ENCODE data around the gene PPARA. TPM values are rescaled to one million over a fixed set of nuclear protein-coding genes. Genes with fewer than 3 reads are reported as not detected.

Gene PPARA
- total and polyA plus RNA-seq, 2 experiments from 2014 or later: 4.7 to 12.6 TPM

DNA sequence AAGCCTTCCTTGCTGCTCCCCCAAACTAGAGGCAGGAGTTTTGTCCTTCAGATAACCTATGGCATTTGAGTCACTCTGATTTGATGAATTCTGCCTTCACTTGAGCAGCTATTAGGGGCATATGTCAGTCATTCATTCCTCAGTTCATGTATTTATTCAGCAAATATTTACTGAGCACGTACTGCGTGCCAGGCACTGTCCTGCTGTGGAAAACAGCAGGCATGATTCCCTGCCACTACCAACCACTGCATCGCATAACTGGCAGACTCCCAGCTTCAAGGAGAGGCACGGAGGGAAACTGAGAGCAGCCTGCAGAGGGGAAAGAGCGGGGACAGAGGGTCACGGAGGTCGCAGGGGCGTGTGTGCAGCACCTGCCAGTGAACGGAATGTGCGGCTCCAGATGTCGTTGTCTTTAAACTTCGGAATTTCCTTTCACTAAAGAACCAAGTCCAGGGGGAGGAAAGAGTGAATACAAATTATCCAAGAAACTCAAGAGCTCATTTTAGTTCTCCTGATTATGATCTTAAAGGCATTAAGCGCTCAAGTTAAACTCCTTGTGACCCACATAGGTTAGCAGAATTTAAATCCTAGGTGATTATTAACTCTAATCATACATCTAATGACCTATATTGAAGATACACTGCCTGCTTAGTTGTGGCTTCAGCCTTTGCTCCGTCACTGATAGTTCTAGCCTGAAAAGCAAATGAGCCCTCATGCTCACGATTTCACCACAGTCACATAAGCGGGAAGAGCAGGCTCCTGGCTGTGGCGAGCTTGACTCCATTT lies 12.6 kb downstream of the PPARA start (continued):
- no peak for TF ChIP-seq ZNF331 (CRISPR knock-in tag; IDR thresholded peaks at IDR 0.05; ENCODE audit: low read depth)
- TF ChIP-seq, protein P1, sequence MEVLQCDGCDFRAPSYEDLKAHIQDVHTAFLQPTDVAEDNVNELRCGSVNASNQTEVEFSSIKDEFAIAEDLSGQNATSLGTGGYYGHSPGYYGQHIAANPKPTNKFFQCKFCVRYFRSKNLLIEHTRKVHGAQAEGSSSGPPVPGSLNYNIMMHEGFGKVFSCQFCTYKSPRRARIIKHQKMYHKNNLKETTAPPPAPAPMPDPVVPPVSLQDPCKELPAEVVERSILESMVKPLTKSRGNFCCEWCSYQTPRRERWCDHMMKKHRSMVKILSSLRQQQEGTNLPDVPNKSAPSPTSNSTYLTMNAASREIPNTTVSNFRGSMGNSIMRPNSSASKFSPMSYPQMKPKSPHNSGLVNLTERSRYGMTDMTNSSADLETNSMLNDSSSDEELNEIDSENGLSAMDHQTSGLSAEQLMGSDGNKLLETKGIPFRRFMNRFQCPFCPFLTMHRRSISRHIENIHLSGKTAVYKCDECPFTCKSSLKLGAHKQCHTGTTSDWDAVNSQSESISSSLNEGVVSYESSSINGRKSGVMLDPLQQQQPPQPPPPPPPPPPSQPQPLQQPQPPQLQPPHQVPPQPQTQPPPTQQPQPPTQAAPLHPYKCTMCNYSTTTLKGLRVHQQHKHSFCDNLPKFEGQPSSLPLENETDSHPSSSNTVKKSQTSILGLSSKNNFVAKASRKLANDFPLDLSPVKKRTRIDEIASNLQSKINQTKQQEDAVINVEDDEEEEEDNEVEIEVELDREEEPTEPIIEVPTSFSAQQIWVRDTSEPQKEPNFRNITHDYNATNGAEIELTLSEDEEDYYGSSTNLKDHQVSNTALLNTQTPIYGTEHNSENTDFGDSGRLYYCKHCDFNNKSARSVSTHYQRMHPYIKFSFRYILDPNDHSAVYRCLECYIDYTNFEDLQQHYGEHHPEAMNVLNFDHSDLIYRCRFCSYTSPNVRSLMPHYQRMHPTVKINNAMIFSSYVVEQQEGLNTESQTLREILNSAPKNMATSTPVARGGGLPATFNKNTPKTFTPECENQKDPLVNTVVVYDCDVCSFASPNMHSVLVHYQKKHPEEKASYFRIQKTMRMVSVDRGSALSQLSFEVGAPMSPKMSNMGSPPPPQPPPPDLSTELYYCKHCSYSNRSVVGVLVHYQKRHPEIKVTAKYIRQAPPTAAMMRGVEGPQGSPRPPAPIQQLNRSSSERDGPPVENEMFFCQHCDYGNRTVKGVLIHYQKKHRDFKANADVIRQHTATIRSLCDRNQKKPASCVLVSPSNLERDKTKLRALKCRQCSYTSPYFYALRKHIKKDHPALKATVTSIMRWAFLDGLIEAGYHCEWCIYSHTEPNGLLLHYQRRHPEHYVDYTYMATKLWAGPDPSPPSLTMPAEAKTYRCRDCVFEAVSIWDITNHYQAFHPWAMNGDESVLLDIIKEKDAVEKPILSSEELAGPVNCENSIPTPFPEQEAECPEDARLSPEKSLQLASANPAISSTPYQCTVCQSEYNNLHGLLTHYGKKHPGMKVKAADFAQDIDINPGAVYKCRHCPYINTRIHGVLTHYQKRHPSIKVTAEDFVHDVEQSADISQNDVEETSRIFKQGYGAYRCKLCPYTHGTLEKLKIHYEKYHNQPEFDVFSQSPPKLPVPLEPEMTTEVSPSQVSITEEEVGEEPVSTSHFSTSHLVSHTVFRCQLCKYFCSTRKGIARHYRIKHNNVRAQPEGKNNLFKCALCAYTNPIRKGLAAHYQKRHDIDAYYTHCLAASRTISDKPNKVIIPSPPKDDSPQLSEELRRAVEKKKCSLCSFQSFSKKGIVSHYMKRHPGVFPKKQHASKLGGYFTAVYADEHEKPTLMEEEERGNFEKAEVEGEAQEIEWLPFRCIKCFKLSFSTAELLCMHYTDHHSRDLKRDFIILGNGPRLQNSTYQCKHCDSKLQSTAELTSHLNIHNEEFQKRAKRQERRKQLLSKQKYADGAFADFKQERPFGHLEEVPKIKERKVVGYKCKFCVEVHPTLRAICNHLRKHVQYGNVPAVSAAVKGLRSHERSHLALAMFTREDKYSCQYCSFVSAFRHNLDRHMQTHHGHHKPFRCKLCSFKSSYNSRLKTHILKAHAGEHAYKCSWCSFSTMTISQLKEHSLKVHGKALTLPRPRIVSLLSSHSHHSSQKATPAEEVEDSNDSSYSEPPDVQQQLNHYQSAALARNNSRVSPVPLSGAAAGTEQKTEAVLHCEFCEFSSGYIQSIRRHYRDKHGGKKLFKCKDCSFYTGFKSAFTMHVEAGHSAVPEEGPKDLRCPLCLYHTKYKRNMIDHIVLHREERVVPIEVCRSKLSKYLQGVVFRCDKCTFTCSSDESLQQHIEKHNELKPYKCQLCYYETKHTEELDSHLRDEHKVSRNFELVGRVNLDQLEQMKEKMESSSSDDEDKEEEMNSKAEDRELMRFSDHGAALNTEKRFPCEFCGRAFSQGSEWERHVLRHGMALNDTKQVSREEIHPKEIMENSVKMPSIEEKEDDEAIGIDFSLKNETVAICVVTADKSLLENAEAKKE (CRISPR knock-in tag; IDR thresholded peaks at IDR 0.05): no peak
- no peak for TF ChIP-seq EZH2 (IDR thresholded peaks at IDR 0.05; ENCODE audit: low read depth, unreplicated experiment)

DNA sequence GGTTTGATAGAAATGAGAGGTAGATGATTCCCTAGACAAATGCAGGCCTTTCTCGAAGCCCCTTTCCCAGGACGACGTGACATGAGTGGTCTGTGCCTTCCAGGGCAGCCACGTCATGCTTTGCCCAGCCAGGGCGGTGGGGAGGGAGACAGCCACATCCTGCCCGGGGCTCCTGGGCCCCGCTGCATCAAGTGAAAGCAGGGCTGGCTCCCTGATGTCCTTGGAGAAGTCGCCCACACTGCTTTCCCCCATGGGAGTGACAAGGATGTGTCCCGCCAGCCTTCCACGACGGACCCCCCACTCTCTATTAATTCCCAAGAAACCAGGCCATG lies 13.2 kb downstream of the PPARA start:
- DNase-seq (ENCODE audit: low spot score) (no peak), ATAC-seq (no peak)
- Histone ChIP-seq H3K4me1 (ENCODE audit: insufficient read depth) (no peaks in the 10 kb centered on the region), H3K27ac (ENCODE audit: low read depth) (no peak overlapping the region), H4K20me1 (replicated peaks; ENCODE audit: insufficient read depth) (peaks cover 3% of the 10 kb centered on the region), H3K4me3 (no peak overlapping the region), H3K27me3 (ENCODE audit: insufficient read depth) (no peaks in the 10 kb centered on the region), H3K79me2 (replicated peaks; ENCODE audit: insufficient read depth) (no peaks in the 10 kb centered on the region), H2AFZ (no peak overlapping the region), H3K9me2 (ENCODE audit: insufficient read depth) (no peaks in the 10 kb centered on the region), H3K36me3 (ENCODE audit: insufficient read depth) (no peaks in the 10 kb centered on the region), H3F3A (replicated peaks; ENCODE audit: low read depth) (no peaks in the 10 kb centered on the region), H3K4me2 (no peak overlapping the region)
- H3K9me3 Mint-ChIP-seq: no peaks in the 10 kb centered on the region
- H3K27me3 Mint-ChIP-seq (ENCODE audit: insufficient read depth, low read depth, poor library complexity): no peaks in the 10 kb centered on the region
- no peak overlapping the region for H3K27ac Mint-ChIP-seq
- TF ChIP-seq ZNF114 (CRISPR knock-in tag; IDR thresholded peaks at IDR 0.05) (no peak), NANOG (IDR thresholded peaks at IDR 0.05; ENCODE audit: borderline replicate concordance) (no peak), ETS1 (IDR thresholded peaks at IDR 0.05) (no peak)
- TF ChIP-seq, protein P2, sequence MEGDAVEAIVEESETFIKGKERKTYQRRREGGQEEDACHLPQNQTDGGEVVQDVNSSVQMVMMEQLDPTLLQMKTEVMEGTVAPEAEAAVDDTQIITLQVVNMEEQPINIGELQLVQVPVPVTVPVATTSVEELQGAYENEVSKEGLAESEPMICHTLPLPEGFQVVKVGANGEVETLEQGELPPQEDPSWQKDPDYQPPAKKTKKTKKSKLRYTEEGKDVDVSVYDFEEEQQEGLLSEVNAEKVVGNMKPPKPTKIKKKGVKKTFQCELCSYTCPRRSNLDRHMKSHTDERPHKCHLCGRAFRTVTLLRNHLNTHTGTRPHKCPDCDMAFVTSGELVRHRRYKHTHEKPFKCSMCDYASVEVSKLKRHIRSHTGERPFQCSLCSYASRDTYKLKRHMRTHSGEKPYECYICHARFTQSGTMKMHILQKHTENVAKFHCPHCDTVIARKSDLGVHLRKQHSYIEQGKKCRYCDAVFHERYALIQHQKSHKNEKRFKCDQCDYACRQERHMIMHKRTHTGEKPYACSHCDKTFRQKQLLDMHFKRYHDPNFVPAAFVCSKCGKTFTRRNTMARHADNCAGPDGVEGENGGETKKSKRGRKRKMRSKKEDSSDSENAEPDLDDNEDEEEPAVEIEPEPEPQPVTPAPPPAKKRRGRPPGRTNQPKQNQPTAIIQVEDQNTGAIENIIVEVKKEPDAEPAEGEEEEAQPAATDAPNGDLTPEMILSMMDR (conservative IDR thresholded peaks at IDR 0.05; ENCODE audit: low read depth in 2 of 2): no peak
- no peaks in the 10 kb centered on the region for H3K4me1 Mint-ChIP-seq
- no peak overlapping the region for H3K4me3 Mint-ChIP-seq
- H3K36me3 Mint-ChIP-seq (ENCODE audit: low read depth): no peaks in the 10 kb centered on the region

Data from GM23338 (cell line).